K562 (cell line): ENCODE data around the gene FIS1. TPM values are rescaled to one million over a fixed set of nuclear protein-coding genes. Genes with fewer than 3 reads are reported as not detected.

Experiments used
- ATAC-seq: fragments of 200-7000 bp; cut with Tn5 transposase; 3 replicates; pipeline ENCODE4 v1.9.1; 2020; ENCODE audit warnings: moderate library complexity
- BruUV-seq: library from RNA; stranded (reverse); fragments of 400-500 nt; replicated peaks from 2 replicates; lab custom pipeline; 2021; lab: Mats Ljungman, UMichigan
- CTCF ChIA-PET: fragments of 300-600 bp; formaldehyde crosslinking; extraction: SDS; loops from one replicate; lab custom pipeline; 2021; ENCODE audit warnings: low intra/inter-chr PET ratio; lab: Yijun Ruan, JAX
- POLR2A ChIA-PET: fragments of 300-600, 350-650 bp; sonication (Branson Sonifier 250); formaldehyde crosslinking; extraction: SDS; loops from one replicate; lab custom pipeline; 2021; ENCODE audit warnings: antibody characterized with exemption, inconsistent platforms; lab: Yijun Ruan, JAX
- DNase-seq, 4 experiments: peaks; one replicate each; pipeline versions ENCODE4 v3.0.0 to v3.0.0-alpha.2; 2011 to 2018; ENCODE audit warnings: low spot score in 3 of 4, mixed read lengths in 3 of 4; ENCODE audit errors: extremely low read depth in 1 of 4
- FAIRE-seq: peaks from 2 replicates; lab custom pipeline; 2011; peaks lifted over from hg19 to GRCh38; lab: Jason Lieb, UNC
- H2AFZ ChIP-seq: 2 replicates; pipeline ENCODE4 v1.6.0; 2011; ENCODE audit warnings: low read depth, low read length, control low read depth, inconsistent platforms
- H3K27ac ChIP-seq: fragments of 200-600 bp; 3 replicates; pipeline ENCODE4 v1.8.0; 2011; ENCODE audit warnings: low read depth, mild to moderate bottlenecking, control low read depth, inconsistent platforms, low read length, moderate library complexity, mixed read lengths; ENCODE audit errors: extremely low read depth
- H3K27me3 ChIP-seq, 2 experiments: fragments of 300-600 bp in 1 of 2; 2 replicates in 1 of 2; 3 replicates in 1 of 2; pipeline versions ENCODE4 v1.6.0 to v1.8.0; 2011; ENCODE audit warnings: inconsistent platforms in 2 of 2, low read length in 2 of 2, mild to moderate bottlenecking in 1 of 2, mixed read lengths in 1 of 2, moderate library complexity in 1 of 2; ENCODE audit not compliant: control insufficient read depth in 2 of 2, insufficient read depth in 2 of 2
- H3K36me3 ChIP-seq: fragments of 300-600 bp; 3 replicates; pipeline ENCODE4 v1.8.0; 2011; ENCODE audit warnings: mild to moderate bottlenecking, low read length, inconsistent platforms; ENCODE audit not compliant: control insufficient read depth, insufficient read depth
- H3K4me1 ChIP-seq, 2 experiments: fragments of 200-600 bp in 1 of 2; replicated peaks in 1 of 2; 2 replicates in 1 of 2; 3 replicates in 1 of 2; pipeline versions ENCODE4 v1.5.1 to v1.8.0; 2011; ENCODE audit warnings: inconsistent platforms in 2 of 2, low read length in 2 of 2, mild to moderate bottlenecking in 1 of 2, mixed read lengths in 1 of 2, moderate library complexity in 1 of 2; ENCODE audit not compliant: control insufficient read depth in 2 of 2, insufficient read depth in 2 of 2
- H3K4me2 ChIP-seq: 2 replicates; pipeline ENCODE4 v1.6.1; 2011; ENCODE audit warnings: low read length, control low read depth, inconsistent platforms, mixed read lengths; ENCODE audit not compliant: insufficient read depth
- H3K4me3 ChIP-seq: fragments of 200-600 bp; sonication (generic), shearing (Covaris generic); 2 replicates; pipeline ENCODE4 v1.5.1; 2016; ENCODE audit warnings: control low read depth, inconsistent platforms
- H3K79me2 ChIP-seq: fragments of 200-600 bp; 3 replicates; pipeline ENCODE4 v1.8.0; 2011; ENCODE audit warnings: low read length, inconsistent platforms; ENCODE audit not compliant: control insufficient read depth, insufficient read depth
- H3K9ac ChIP-seq, 2 experiments: 2 replicates each; pipeline versions ENCODE4 v1.6.0 to v1.6.1; 2011; ENCODE audit warnings: low read depth in 2 of 2, low read length in 2 of 2, control low read depth in 1 of 2, inconsistent platforms in 1 of 2, mild to moderate bottlenecking in 1 of 2, mixed read lengths in 1 of 2; ENCODE audit not compliant: insufficient read depth in 1 of 2
- H3K9me1 ChIP-seq: one replicate; pipeline ENCODE4 v1.6.0; 2011; ENCODE audit warnings: inconsistent platforms, mild to moderate bottlenecking, low read length, moderate library complexity; ENCODE audit not compliant: control insufficient read depth, insufficient read depth
- H3K9me3 ChIP-seq: replicated peaks from 2 replicates; pipeline ENCODE4 v1.5.1; 2011; ENCODE audit warnings: low read depth, low read length, inconsistent platforms; ENCODE audit not compliant: control insufficient read depth, insufficient read depth
- H4K20me1 ChIP-seq: replicated peaks from 2 replicates; pipeline ENCODE4 v1.6.1; 2011; ENCODE audit warnings: low read length, inconsistent platforms, mixed read lengths; ENCODE audit not compliant: control insufficient read depth, insufficient read depth
- ATF7 ChIP-seq: fragments of 450-650 bp; IDR thresholded peaks from 2 replicates; pipeline ENCODE4 v1.7.1; 2014; ENCODE audit warnings: mild to moderate bottlenecking, moderate library complexity
- BACH1 ChIP-seq: fragments of 200-800 bp; sonication (Bioruptor generic); IDR thresholded peaks from 2 replicates; pipeline ENCODE4 v1.6.1; 2016; ENCODE audit warnings: missing genetic modification characterization, missing compliant biosample characterization
- KLF10 ChIP-seq: fragments of 250-450 bp; sonication (Bioruptor Pico); IDR thresholded peaks from 2 replicates; pipeline ENCODE4 v1.6.1; 2021; ENCODE audit warnings: matching md5 sums
- KLF13 ChIP-seq: fragments of 450-650 bp; IDR thresholded peaks from 2 replicates; pipeline ENCODE4 v1.6.1; 2016; ENCODE audit warnings: missing genetic modification characterization, low read depth, mild to moderate bottlenecking, missing compliant biosample characterization, moderate library complexity, borderline replicate concordance
- LCOR ChIP-seq: sonication (generic); formaldehyde crosslinking; IDR thresholded peaks from 2 replicates; pipeline ENCODE4 v1.8.0; 2022; ENCODE audit warnings: mild to moderate bottlenecking, missing genetic modification reagents
- POLR2A ChIP-seq: fragments of 450-650 bp; conservative IDR thresholded peaks from 2 replicates; pipeline ENCODE4 v1.6.1; 2016
- SAFB ChIP-seq: fragments of 200-400 bp; formaldehyde crosslinking; IDR thresholded peaks from 2 replicates; pipeline ENCODE4 v1.6.1; 2017; ENCODE audit warnings: low read depth, low read length, borderline replicate concordance
- SIX5 ChIP-seq, 2 experiments: IDR thresholded peaks; 2 replicates each; pipeline ENCODE4 v1.6.1; 2011; ENCODE audit warnings: low read length in 2 of 2, borderline replicate concordance in 1 of 2, low read depth in 1 of 2, mild to moderate bottlenecking in 1 of 2, moderate library complexity in 1 of 2; ENCODE audit not compliant: insufficient read depth in 1 of 2
- TFAM ChIP-seq: fragments of 250-450 bp; sonication (Bioruptor Pico); conservative IDR thresholded peaks from 2 replicates; pipeline ENCODE4 v1.5.0; 2021; ENCODE audit warnings: mild to moderate bottlenecking, moderate library complexity
- THAP12 ChIP-seq: fragments of 250-450 bp; sonication (Bioruptor Pico); IDR thresholded peaks from 2 replicates; pipeline ENCODE4 v1.9.0; 2021; ENCODE audit warnings: mild to moderate bottlenecking, inconsistent platforms
- ZNF324 ChIP-seq: fragments of 250-450 bp; sonication (Bioruptor Pico); IDR thresholded peaks from 2 replicates; pipeline ENCODE4 v1.4.0; 2020; ENCODE audit warnings: mild to moderate bottlenecking
- ZNF511 ChIP-seq: sonication (generic); formaldehyde crosslinking; IDR thresholded peaks from 2 replicates; pipeline ENCODE4 v1.8.0; 2022; ENCODE audit warnings: mild to moderate bottlenecking, missing genetic modification reagents
- WGBS: fragments of 100-300 bp; shearing (Covaris generic); methylation state at CpG from one replicate; pipeline ENCODE4 v1.1.6; 2016; ENCODE audit warnings: low coverage, mixed read lengths; ENCODE audit not compliant: insufficient coverage; ENCODE audit errors: missing lambda C conversion rate; 5-methylcytosine and 5-hydroxymethylcytosine counted together
- in situ Hi-C: fragments of 300-500 bp; cut with MboI; formaldehyde crosslinking; loops from 4 replicates; pipeline ENCODE4 v1.15.0; 2018; ENCODE audit warnings: inconsistent platforms, mixed read lengths
- intact Hi-C: fragments of 100-400 bp; cut with micrococcal nuclease; formaldehyde crosslinking; loops from 2 replicates; pipeline ENCODE4 v1.14.2; 2022
- polyA plus RNA-seq, 8 experiments: library from polyadenylated mRNA; depleted of rRNA in 4 of 8; stranded (reverse) in 5 of 8; unstranded in 3 of 8; fragments of >200 nt; fragmentation: Nextera tagmentation in 2 of 8; fragmentation: Illumina TruSeq in 1 of 8; extraction: Ambion mirVana in 2 of 8; extraction: Trizol in 1 of 8; gene quantifications; 2 replicates each; pipeline versions ENCODE4 v1.2.1 to v1.2.3, GENCODE V29; 2011 to 2014; ENCODE audit warnings: inconsistent platforms in 1 of 8, missing spikeins in 1 of 8
- total RNA-seq, 7 experiments: library from RNA; depleted of rRNA in 6 of 7; stranded (reverse); fragments of >200 nt in 6 of 7; fragmentation: Illumina TruSeq in 2 of 7; extraction: Trizol in 2 of 7; gene quantifications; 2 replicates each; pipeline versions ENCODE4 v1.2.1 to v1.2.3, GENCODE V29; 2011 to 2021; ENCODE audit warnings: low replicate concordance in 1 of 7

FIS1 gene
- total and polyA plus RNA-seq, 9 of the 15 experiments (the other 6 are each of a cell fraction or from before 2014, with no cell fraction given) = 86.0 to 257 (median 144) TPM

- peaks cover 6% of the 10 kb centered on the region for H3K9me1 ChIP-seq
- no peaks in the 10 kb centered on the region for H4K20me1 ChIP-seq
- intact Hi-C loops = loop anchor here (1.0 kb wide), 1 partner anchor 25 kb away; no protein-coding TSS in a partner anchor
- ChIA-PET CTCF (interaction anchor here (0.9 to 1.0 kb wide), 2 partner anchors 26 to 66 kb away, joined by 3 read pairs; no protein-coding TSS in a partner anchor), POLR2A (interaction anchor here (0.7 to 2.4 kb wide), 10 partner anchors 11 to 79 kb away, joined by 3 to 19 read pairs (median 4); partner anchors contain the start of gene CLDN15)
- peak overlapping the region; percentile 88 to 92 for H3K9ac ChIP-seq
- H2AFZ ChIP-seq = peak overlapping the region; percentile 97
- no peak for FAIRE-seq
- peak; percentile 55 for ATAC-seq
- H3K9me3 ChIP-seq = no peaks in the 10 kb centered on the region
- peaks cover 39% of the 10 kb centered on the region; the same call in 2 of the 3 replicates for H3K36me3 ChIP-seq
- in situ Hi-C loops = no loop called here
- no TSS peak for BruUV-seq
- H3K4me1 ChIP-seq = peaks cover 22 to 39% of the 10 kb centered on the region in 2 experiments
- DNase-seq = no peak
- H3K79me2 ChIP-seq = peaks cover 46% of the 10 kb centered on the region
- peak overlapping the region; percentile 67 for H3K4me3 ChIP-seq
- peak overlapping the region; percentile 95 for H3K27ac ChIP-seq
- WGBS = under 1% methylated on average over 26 of the region's 34 CpGs
- peak overlapping the region; percentile 96 for H3K4me2 ChIP-seq
- no peaks in the 10 kb centered on the region for H3K27me3 ChIP-seq
- TF ChIP-seq POLR2A (0 out of 2 replicates have a peak, but pooled peaks have one; percentile 40), SAFB (0 out of 2 replicates have a peak, but pooled peaks have one; percentile 50), ZNF324 (CRISPR knock-in tag) (no peak), SIX5 (IDR thresholded peaks at IDR 0.05; ENCODE audit: borderline replicate concordance in 1 of 2, insufficient read depth in 1 of 2, low read depth in 1 of 2, low read length in 2 of 2) (no peak), TFAM (no peak), BACH1 (tag) (no peak), KLF10 (CRISPR knock-in tag) (no peak), KLF13 (tag) (no peak), THAP12 (CRISPR knock-in tag) (peak; percentile 23; the same call in 1 of the 2 replicates), ZNF511 (CRISPR knock-in tag) (peak; percentile 61; the same call in 1 of the 2 replicates), LCOR (CRISPR knock-in tag) (no peak), ATF7 (no peak)
Observed at GRCh38 chr7:101216860-101217387, 28.0 kb downstream of the FIS1 start.
